ENCODE results near the gene SFT2D1.
"Not testable (repeated sequence)": the region's sequence is repeated elsewhere in the genome, so short reads cannot be mapped to it uniquely, and the experiment has no call there.

The SFT2D1 gene

GRCh38 chr6:166383802-166384363 is 41.5 kb upstream of the SFT2D1 start:
- H3K27me3 ChIP-seq (replicated peaks); H3K36me3 ChIP-seq (replicated peaks); DNase-seq: not testable (repeated sequence)
- Histone ChIP-seq H3K4me3 (ENCODE audit: low read depth, low read length) (peak overlapping the region; percentile 68), H3K27ac (peak overlapping the region; percentile 65)
- TF ChIP-seq, protein P1, sequence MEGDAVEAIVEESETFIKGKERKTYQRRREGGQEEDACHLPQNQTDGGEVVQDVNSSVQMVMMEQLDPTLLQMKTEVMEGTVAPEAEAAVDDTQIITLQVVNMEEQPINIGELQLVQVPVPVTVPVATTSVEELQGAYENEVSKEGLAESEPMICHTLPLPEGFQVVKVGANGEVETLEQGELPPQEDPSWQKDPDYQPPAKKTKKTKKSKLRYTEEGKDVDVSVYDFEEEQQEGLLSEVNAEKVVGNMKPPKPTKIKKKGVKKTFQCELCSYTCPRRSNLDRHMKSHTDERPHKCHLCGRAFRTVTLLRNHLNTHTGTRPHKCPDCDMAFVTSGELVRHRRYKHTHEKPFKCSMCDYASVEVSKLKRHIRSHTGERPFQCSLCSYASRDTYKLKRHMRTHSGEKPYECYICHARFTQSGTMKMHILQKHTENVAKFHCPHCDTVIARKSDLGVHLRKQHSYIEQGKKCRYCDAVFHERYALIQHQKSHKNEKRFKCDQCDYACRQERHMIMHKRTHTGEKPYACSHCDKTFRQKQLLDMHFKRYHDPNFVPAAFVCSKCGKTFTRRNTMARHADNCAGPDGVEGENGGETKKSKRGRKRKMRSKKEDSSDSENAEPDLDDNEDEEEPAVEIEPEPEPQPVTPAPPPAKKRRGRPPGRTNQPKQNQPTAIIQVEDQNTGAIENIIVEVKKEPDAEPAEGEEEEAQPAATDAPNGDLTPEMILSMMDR (IDR thresholded peaks at IDR 0.05; ENCODE audit: low read depth, low read length, missing control alignments) = peak; percentile 46
- in situ Hi-C loops (cut with HindIII; ENCODE audit: low pct_ligation_motif_present, low sequenced_read_pairs) = loop anchor here (25.0 kb wide), 1 partner anchor 97 kb away; no protein-coding TSS in a partner anchor

DNA sequence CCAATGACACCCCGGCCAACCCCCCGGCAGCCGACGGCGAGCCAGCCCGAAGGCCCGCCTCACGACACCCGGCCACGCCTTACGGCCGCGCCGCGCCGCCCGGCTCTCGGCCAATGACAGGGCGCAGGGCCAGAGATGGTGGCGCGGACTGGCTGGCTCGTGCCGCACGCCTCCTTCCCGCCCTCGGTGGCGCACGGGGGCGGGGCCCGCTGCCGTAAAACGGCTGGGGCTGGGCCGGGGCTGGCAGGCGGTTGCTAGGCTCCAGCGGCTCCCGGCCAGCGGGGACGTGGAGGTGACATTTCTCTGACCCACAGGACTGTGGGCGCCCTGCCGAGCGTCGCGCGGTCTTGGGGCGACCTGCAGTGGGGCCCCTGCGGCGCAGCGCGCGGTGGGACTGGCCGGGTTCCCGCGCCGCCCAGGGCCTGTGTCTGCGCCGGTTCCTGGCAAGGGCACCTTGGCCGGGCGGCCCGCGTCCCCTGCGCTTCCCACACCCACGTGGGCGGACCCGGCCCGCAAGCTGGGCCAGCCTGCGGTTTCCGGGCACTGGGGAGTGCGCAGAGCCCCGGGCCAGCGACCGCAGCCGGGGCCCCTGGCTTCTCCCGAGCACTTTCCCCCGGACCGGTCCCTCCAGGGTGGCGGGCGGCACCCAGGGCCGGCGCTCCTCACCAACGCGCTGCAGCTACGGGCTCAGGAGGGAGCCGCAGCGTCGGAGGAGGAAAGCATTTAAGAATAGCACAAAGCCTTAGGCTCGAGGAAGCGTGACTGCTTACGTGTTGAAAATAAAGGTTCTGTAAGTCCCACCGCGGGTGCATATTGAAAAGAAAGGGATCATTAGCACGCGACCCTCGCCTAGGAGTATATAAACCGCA is 40.8 kb upstream of the SFT2D1 start, which contains the start of gene MPC1:
TSS of gene MPC1 (minus strand) at position 8 of the 869 bp plus-strand sequence. CDS start 64 bp downstream, outside the sequence.
- peak within 1 kb of the TSS; percentile 65 for H3K27ac ChIP-seq
- no peaks in the 10 kb centered on the region for H3K36me3 ChIP-seq (replicated peaks)
- peak; percentile 92 for DNase-seq
- H3K4me3 ChIP-seq (ENCODE audit: low read depth, low read length) = peak within 1 kb of the TSS; percentile 76
- TF ChIP-seq, protein P1 (IDR thresholded peaks at IDR 0.05; ENCODE audit: low read depth, low read length, missing control alignments) = no peak
- no peaks in the 10 kb centered on the region for H3K27me3 ChIP-seq (replicated peaks)
- in situ Hi-C loops (cut with HindIII; ENCODE audit: low pct_ligation_motif_present, low sequenced_read_pairs) = loop anchor here (25.0 kb wide), 1 partner anchor 96 kb away; no protein-coding TSS in a partner anchor

DNA sequence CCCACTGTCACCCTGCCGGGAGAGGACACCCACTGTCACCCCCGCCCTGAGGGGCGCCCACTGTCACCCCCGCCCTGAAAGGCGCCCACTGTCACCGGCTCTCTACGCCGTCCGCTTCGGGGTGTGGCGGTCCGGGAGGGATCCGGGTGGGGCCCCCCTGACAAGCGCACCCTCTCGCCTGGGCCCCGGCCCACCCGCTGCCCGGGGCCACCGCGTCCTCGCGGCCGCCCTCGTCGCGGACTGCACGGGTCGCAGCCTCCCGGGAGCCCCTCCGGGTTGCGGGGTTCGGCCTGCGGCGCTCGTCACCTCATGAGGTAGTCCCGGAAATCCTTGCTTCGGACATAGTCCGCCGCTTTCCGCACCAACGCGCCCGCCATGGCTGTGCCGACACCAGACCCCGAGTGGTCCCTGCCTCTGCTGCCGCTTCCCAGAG is 40.2 kb upstream of the SFT2D1 start:
- TF ChIP-seq, protein P1 (IDR thresholded peaks at IDR 0.05; ENCODE audit: low read depth, low read length, missing control alignments) = no peak
- H3K27ac ChIP-seq = peak overlapping the region; percentile 10
- H3K4me3 ChIP-seq (ENCODE audit: low read depth, low read length) = peak overlapping the region; percentile 76
- in situ Hi-C loops (cut with HindIII; ENCODE audit: low pct_ligation_motif_present, low sequenced_read_pairs) = loop anchor here (25.0 kb wide), 1 partner anchor 95 kb away; no protein-coding TSS in a partner anchor
- H3K36me3 ChIP-seq (replicated peaks) = no peaks in the 10 kb centered on the region
- DNase-seq = no peak
- H3K27me3 ChIP-seq (replicated peaks) = no peaks in the 10 kb centered on the region

DNA sequence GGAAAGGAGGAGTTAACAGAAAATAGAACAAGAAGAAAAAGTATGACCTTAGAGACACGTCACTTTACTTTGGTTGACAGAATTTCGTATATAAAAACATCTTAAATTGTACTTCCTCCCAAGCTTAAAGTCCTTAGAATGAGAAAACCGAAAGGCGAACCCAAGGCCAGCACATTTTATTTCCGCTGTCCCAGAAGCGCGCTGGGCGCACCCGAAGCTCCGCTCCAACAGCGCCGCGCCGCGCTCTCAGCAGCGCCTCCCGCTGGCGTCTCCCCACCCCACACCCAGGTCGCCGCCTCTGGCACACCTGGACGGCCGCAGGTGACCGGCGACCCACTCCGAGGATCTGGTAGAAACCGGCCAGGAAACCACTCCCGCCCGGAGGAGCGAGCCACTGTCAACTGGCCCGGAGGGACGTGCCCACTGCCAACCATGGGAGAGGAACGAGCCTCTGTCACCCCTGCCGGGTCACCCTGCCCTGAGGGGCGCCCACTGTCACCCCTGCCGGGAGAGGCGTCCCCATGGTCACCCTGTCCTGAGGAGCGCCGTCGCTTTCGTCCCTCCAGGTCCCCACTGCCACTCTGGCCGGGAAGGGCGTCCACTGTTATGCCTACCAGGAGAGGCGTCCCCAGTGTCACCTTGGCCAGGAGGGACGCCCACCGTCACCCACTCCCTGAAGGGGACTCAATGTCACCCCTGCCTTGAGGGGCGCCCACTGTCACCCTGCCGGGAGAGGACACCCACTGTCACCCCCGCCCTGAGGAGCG is 39.6 kb upstream of the SFT2D1 start:
- DNase-seq = peak; percentile 12
- in situ Hi-C loops (cut with HindIII; ENCODE audit: low pct_ligation_motif_present, low sequenced_read_pairs) = loop anchor here (25.0 kb wide), 1 partner anchor 95 kb away; no protein-coding TSS in a partner anchor
- Histone ChIP-seq H3K36me3 (replicated peaks) (no peaks in the 10 kb centered on the region), H3K27me3 (replicated peaks) (no peaks in the 10 kb centered on the region), H3K27ac (no peak overlapping the region), H3K4me3 (ENCODE audit: low read depth, low read length) (peak overlapping the region; percentile 76)
- TF ChIP-seq, protein P1 (IDR thresholded peaks at IDR 0.05; ENCODE audit: low read depth, low read length, missing control alignments) = peak; percentile 73

DNA sequence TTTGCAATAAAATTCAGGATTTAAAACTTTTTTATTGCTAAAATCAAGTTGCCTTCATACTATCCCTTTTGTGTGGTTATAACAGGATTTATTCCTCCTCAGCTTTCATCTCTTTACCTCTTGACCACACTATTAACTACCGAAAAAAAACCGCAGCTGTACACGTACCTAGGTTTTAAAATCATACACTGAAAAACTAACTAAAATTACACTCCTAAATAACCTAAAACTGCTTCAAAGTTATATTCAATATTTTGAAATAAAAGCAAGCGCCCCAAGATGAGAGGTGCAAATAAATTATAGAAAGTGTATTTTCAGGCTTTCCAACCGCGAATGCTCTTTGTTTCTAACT is 39.0 kb upstream of the SFT2D1 start:
- TF ChIP-seq, protein P1 (IDR thresholded peaks at IDR 0.05; ENCODE audit: low read depth, low read length, missing control alignments) = no peak

More for the DNA sequence above, 39.0 kb upstream of the SFT2D1 start:
- no peaks in the 10 kb centered on the region for H3K36me3 ChIP-seq (replicated peaks)
- no peak overlapping the region for H3K27ac ChIP-seq
- in situ Hi-C loops (cut with HindIII; ENCODE audit: low pct_ligation_motif_present, low sequenced_read_pairs) = loop anchor here (25.0 kb wide), 1 partner anchor 94 kb away; no protein-coding TSS in a partner anchor
- peak overlapping the region; percentile 76 for H3K4me3 ChIP-seq (ENCODE audit: low read depth, low read length)
- H3K27me3 ChIP-seq (replicated peaks) = no peaks in the 10 kb centered on the region
- no peak for DNase-seq

Data from brain microvascular endothelial cell (primary cell).